ENCODE measurements around the gene ATP6V1C2. TPM values are rescaled to one million over a fixed set of nuclear protein-coding genes. Genes with fewer than 3 reads are reported as not detected.

Gene ATP6V1C2
- total RNA-seq, 4 donors from 2014 or later: 130 to 418 (median 211) TPM

DNA sequence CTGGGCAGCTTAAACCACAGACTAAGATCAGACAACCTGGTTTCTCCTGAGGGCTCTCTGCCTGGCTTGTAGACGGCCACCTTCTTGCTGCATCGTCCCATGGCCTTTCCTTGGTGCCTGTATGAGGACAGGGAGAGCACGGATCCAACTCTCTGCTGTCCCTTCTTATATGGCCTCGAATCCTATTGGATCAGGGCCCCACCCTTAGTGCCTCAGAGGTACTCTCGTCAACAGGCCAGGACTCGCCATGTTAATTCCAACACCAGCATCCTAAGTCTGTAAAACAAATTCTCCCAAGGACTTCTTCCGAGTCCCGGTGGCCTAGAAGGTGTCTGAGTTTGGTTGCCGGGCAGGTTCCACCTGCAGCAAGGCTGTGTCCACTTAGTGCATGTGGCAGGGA is 40.2 kb downstream of the ATP6V1C2 start:
- intact Hi-C loops (cut with DNase I; ENCODE audit: low total_unique reads): no loop called here
- 82 to 88% methylated on average over 9 of the region's 9 CpGs for WGBS, 2 donors
- TF ChIP-seq, protein P1, sequence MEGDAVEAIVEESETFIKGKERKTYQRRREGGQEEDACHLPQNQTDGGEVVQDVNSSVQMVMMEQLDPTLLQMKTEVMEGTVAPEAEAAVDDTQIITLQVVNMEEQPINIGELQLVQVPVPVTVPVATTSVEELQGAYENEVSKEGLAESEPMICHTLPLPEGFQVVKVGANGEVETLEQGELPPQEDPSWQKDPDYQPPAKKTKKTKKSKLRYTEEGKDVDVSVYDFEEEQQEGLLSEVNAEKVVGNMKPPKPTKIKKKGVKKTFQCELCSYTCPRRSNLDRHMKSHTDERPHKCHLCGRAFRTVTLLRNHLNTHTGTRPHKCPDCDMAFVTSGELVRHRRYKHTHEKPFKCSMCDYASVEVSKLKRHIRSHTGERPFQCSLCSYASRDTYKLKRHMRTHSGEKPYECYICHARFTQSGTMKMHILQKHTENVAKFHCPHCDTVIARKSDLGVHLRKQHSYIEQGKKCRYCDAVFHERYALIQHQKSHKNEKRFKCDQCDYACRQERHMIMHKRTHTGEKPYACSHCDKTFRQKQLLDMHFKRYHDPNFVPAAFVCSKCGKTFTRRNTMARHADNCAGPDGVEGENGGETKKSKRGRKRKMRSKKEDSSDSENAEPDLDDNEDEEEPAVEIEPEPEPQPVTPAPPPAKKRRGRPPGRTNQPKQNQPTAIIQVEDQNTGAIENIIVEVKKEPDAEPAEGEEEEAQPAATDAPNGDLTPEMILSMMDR (IDR thresholded peaks at IDR 0.05): no peak
- TF ChIP-seq POLR2A (IDR thresholded peaks at IDR 0.05): no peak
- no peak for DNase-seq (ENCODE audit: low spot score in 2 of 2)
- H3K4me3 ChIP-seq (ENCODE audit: low read depth, poor library complexity, severe bottlenecking): no peak overlapping the region

DNA sequence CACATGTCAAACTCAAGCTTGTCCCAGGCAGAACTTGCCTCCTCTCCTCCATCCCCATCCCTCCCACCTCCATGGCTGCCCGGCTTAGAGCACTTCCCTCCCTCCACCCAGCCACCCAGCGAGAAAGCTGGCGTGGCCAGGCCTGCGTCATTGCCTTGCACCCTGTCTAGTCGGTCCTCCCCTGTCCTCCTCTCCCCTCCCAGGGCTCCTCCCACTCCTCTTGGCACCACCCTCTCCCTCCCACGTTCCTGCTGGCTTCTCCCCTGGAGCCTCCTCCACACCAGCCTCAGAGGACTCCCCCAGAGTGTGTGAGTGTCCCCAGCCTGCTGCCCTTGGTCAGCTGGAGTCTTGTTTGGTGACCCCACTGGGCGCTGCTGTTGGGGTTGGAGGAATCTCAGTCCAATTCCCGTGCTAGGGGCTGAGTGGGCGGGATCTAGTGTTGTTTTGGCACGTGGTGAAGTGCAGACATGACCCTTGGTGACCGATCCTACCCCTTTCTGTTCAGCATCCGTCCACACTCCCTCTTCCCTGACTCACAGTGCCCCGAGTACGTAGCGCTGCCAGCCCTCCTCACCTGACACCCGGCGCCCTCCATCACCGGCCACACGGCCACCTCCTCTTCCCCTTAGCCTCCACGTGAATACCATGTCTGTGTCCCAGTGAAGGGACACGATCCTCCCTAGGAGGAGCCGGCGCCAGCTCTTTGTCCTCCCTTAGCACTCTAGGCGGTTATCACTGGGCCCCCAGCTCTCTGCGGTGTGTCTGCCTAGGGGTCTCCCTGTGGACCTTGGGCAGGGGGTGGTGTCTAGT is 41.4 kb downstream of the ATP6V1C2 start:
- intact Hi-C loops (cut with DNase I; ENCODE audit: low total_unique reads): no loop called here
- 55 to 63% methylated on average over 25 of the region's 25 CpGs for WGBS, 2 donors
- TF ChIP-seq, protein P1 (IDR thresholded peaks at IDR 0.05): no peak
- TF ChIP-seq POLR2A (IDR thresholded peaks at IDR 0.05): no peak
- no peak for DNase-seq (ENCODE audit: low spot score in 2 of 2)
- H3K4me3 ChIP-seq (ENCODE audit: low read depth, poor library complexity, severe bottlenecking): no peak overlapping the region

DNA sequence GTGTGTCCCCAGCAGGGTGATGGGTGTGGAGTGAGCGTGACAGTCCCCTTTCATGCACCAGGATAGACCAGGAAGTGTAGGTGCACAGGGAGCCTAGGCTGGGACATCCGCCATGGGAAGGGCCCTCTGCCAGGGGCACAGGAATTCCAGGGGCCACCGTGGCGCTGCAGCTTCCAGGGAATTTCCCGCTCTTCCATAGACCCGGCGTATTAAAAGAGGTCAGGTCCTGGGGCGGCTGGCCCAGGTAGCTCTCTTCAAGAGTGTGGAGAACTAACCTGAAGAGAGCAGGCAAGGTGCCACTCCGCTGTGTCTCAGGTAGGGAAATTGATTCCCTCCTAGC is 42.0 kb downstream of the ATP6V1C2 start:
- 59 to 60% methylated on average over 9 of the region's 9 CpGs for WGBS, 2 donors
- no peak for DNase-seq (ENCODE audit: low spot score in 2 of 2)

DNA sequence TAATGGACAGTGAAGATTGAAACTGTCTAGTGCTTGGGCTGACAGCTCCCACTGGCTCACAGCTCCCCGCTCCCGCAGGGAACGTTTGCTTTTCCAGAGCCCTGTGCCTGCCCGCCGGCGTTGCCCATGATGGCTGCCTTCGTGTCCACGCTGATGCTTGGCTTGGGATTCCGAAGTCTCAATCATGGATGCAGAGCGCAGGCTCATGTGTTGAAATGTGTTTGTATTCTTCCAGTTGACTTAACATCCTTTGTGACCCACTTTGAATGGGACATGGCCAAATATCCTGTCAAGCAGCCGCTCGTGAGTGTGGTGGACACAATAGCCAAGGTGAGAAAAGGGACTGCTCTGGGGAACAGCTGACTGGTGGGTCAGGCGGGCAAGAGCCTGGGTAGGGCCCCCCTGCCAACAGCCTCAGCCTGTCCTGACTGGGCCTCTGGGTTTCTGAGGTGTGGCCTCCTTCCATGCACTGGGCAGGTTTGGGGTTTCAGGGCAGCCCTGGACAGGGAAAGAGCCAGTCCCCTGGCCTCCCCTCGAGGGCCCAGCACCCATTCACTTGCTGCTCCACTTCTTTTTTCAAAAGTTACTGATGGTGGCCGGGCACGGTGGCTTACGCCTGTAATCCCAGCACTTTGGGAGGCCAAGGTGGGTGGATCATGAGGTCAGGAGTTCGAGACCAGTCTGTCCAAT is 42.8 kb downstream of the ATP6V1C2 start:
- WGBS, 2 donors: 85 to 87% methylated on average over 18 of the region's 18 CpGs
- TF ChIP-seq, protein P1 (IDR thresholded peaks at IDR 0.05): no peak
- no peak for TF ChIP-seq POLR2A (IDR thresholded peaks at IDR 0.05)
- no peak for DNase-seq (ENCODE audit: low spot score in 2 of 2)
- intact Hi-C loops (cut with DNase I; ENCODE audit: low total_unique reads): no loop called here
- H3K4me3 ChIP-seq (ENCODE audit: low read depth, poor library complexity, severe bottlenecking): no peak overlapping the region

More for the DNA sequence above, 42.0 kb downstream of the ATP6V1C2 start:
- no peak overlapping the region for H3K4me3 ChIP-seq (ENCODE audit: low read depth, poor library complexity, severe bottlenecking)
- TF ChIP-seq, protein P1 (IDR thresholded peaks at IDR 0.05): no peak
- TF ChIP-seq POLR2A (IDR thresholded peaks at IDR 0.05): no peak
- intact Hi-C loops (cut with DNase I; ENCODE audit: low total_unique reads): no loop called here

DNA sequence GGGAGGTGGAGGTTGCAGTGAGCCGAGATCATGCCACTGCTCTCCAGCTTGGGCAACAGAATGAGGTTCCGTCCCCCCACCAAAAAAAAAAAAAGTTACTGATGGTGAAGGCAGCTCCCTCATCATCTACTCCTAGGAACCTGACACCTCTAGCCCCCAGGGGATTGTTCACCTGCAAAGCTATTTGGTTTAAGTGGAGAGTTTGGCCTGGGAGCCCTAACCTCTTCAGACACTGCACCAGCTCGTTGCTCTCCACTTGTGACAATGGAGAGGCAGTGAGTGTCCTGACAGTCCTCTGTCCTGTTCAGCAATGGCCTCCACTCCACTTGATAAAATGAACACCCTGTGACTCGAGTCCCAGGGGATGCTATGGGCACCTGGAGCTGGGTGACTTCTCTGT is 43.5 kb downstream of the ATP6V1C2 start:
- TF ChIP-seq, protein P1 (IDR thresholded peaks at IDR 0.05): no peak
- no peak for TF ChIP-seq POLR2A (IDR thresholded peaks at IDR 0.05)
- no peak overlapping the region for H3K4me3 ChIP-seq (ENCODE audit: low read depth, poor library complexity, severe bottlenecking)
- intact Hi-C loops (cut with DNase I; ENCODE audit: low total_unique reads): no loop called here
- no peak for DNase-seq (ENCODE audit: low spot score in 2 of 2)
- WGBS, 2 donors: 72 to 88% methylated on average over 4 of the region's 4 CpGs

All from lower leg skin (tissue), 4 donors.